GM12878 (cell line): ENCODE data around the gene H1-8. TPM values are rescaled to one million over a fixed set of nuclear protein-coding genes. Genes with fewer than 3 reads are reported as not detected.

Source experiments
- ATAC-seq: fragments of 200-7000 bp; cut with Tn5 transposase; 3 replicates; pipeline ENCODE4 v1.9.1; 2020; ENCODE audit warnings: mild to moderate bottlenecking, moderate library complexity
- BruUV-seq: library from RNA; stranded (reverse); fragments of 400-500 nt; replicated peaks from 2 replicates; lab custom pipeline; 2021; lab: Mats Ljungman, UMichigan
- CTCF ChIA-PET: fragments of 300-600 bp; sonication (Branson Sonifier 250); formaldehyde crosslinking; extraction: SDS; loops from one replicate; lab custom pipeline; 2021; ENCODE audit warnings: inconsistent platforms; lab: Yijun Ruan, JAX
- POLR2A ChIA-PET: fragments of 350-600 bp; formaldehyde crosslinking; extraction: SDS; loops from one replicate; lab custom pipeline; 2021; ENCODE audit warnings: inconsistent platforms; lab: Charles Lee
- RAD21 ChIA-PET: fragments of 300-600 bp; sonication (Branson Sonifier 250); formaldehyde crosslinking; loops from one replicate; lab custom pipeline; 2023; ENCODE audit warnings: antibody characterized with exemption; ENCODE audit not compliant: unreplicated experiment; lab: Charles Lee
- SMC1A ChIA-PET: fragments of 300-600 bp; sonication (Branson Sonifier 250); formaldehyde crosslinking; loops from one replicate; lab custom pipeline; 2023; ENCODE audit not compliant: unreplicated experiment, uncharacterized antibody; lab: Charles Lee
- DNase-seq: peaks from one replicate; pipeline ENCODE4 v3.0.0-alpha.2; 2011; ENCODE audit warnings: low read depth, low spot score
- FAIRE-seq: peaks from 3 replicates; lab custom pipeline; 2011; peaks lifted over from hg19 to GRCh38; lab: Jason Lieb, UNC
- H2AFZ ChIP-seq: 2 replicates; pipeline ENCODE4 v1.6.0; 2011; ENCODE audit warnings: low read depth, low read length, control low read depth; ENCODE audit not compliant: control insufficient read depth
- H3K27ac ChIP-seq: 2 replicates; pipeline ENCODE4 v1.5.1; 2011; ENCODE audit warnings: control low read depth; ENCODE audit not compliant: control insufficient read depth, insufficient read depth
- H3K27me3 ChIP-seq, 2 experiments: replicated peaks in 1 of 2; 2 replicates each; pipeline versions ENCODE4 v1.6.0 to v1.6.1; 2011; ENCODE audit warnings: low read length in 1 of 2; ENCODE audit not compliant: control insufficient read depth in 2 of 2, insufficient read depth in 2 of 2
- H3K36me3 ChIP-seq, 2 experiments: 2 replicates each; pipeline ENCODE4 v1.5.1; 2011; ENCODE audit warnings: low read length in 1 of 2; ENCODE audit not compliant: control insufficient read depth in 2 of 2, insufficient read depth in 2 of 2
- H3K4me1 ChIP-seq: 2 replicates; pipeline ENCODE4 v1.6.1; 2011; ENCODE audit warnings: mild to moderate bottlenecking, low read length, moderate library complexity, mixed read lengths; ENCODE audit not compliant: control insufficient read depth, insufficient read depth
- H3K4me2 ChIP-seq: 2 replicates; pipeline ENCODE4 v1.6.0; 2011; ENCODE audit warnings: control low read depth; ENCODE audit not compliant: control insufficient read depth, insufficient read depth
- H3K4me3 ChIP-seq: fragments of 200-600 bp; sonication (generic); 2 replicates; pipeline ENCODE4 v1.5.1; 2016
- H3K79me2 ChIP-seq: 2 replicates; pipeline ENCODE4 v1.6.0; 2011; ENCODE audit warnings: low read length; ENCODE audit not compliant: control insufficient read depth, insufficient read depth
- H3K9ac ChIP-seq: 2 replicates; pipeline ENCODE4 v1.8.0; 2011; ENCODE audit warnings: low read length, control low read depth, mixed read lengths; ENCODE audit not compliant: control insufficient read depth, insufficient read depth
- H3K9me3 ChIP-seq: replicated peaks from 3 replicates; pipeline ENCODE4 v1.5.1; 2011; ENCODE audit warnings: mild to moderate bottlenecking, low read length; ENCODE audit not compliant: control insufficient read depth, insufficient read depth
- H4K20me1 ChIP-seq: 2 replicates; pipeline ENCODE4 v1.6.0; 2011; ENCODE audit not compliant: control insufficient read depth, insufficient read depth
- ATF7 ChIP-seq: fragments of 450-650 bp; IDR thresholded peaks from 2 replicates; pipeline ENCODE4 v1.6.1; 2016; ENCODE audit warnings: low read depth, mild to moderate bottlenecking
- CHD1 ChIP-seq: IDR thresholded peaks from 2 replicates; pipeline ENCODE4 v1.6.1; 2012; ENCODE audit warnings: low read depth, low read length, improper control_type of control experiment
- HDAC2 ChIP-seq: fragments of 200-600 bp; sonication (generic); IDR thresholded peaks from 2 replicates; pipeline ENCODE4 v1.6.1; 2017
- KAT2A ChIP-seq: conservative IDR thresholded peaks from 2 replicates; pipeline ENCODE4 v1.6.1; 2011; ENCODE audit warnings: low read depth, low read length; ENCODE audit not compliant: control insufficient read depth
- MTA3 ChIP-seq: IDR thresholded peaks from 2 replicates; pipeline ENCODE4 v1.6.1; 2012; ENCODE audit warnings: low read length, inconsistent platforms, borderline replicate concordance
- NRF1 ChIP-seq: conservative IDR thresholded peaks from 2 replicates; pipeline ENCODE4 v1.6.1; 2011; ENCODE audit warnings: mild to moderate bottlenecking, low read depth, low read length, improper control_type of control experiment
- POLR2A ChIP-seq: IDR thresholded peaks from 2 replicates; pipeline ENCODE4 v1.6.1; 2011; ENCODE audit warnings: low read depth, mild to moderate bottlenecking, low read length
- POU2F2 ChIP-seq: IDR thresholded peaks from 3 replicates; pipeline ENCODE4 v1.6.1; 2011; ENCODE audit warnings: low read depth, mild to moderate bottlenecking, low read length, borderline replicate concordance
- SREBF1 ChIP-seq: IDR thresholded peaks from 2 replicates; pipeline ENCODE4 v1.6.1; 2012; ENCODE audit warnings: mild to moderate bottlenecking, low read length
- SUPT20H ChIP-seq: IDR thresholded peaks from 2 replicates; pipeline ENCODE4 v1.6.1; 2011; ENCODE audit warnings: low read depth, mild to moderate bottlenecking, low read length, moderate library complexity, borderline replicate concordance; ENCODE audit not compliant: control insufficient read depth
- TBL1XR1 ChIP-seq: IDR thresholded peaks from 2 replicates; pipeline ENCODE4 v1.6.1; 2012; ENCODE audit warnings: low read depth, low read length, improper control_type of control experiment
- ZSCAN29 ChIP-seq: fragments of 450-650 bp; IDR thresholded peaks from 2 replicates; pipeline ENCODE4 v1.6.1; 2017; ENCODE audit warnings: mild to moderate bottlenecking, moderate library complexity
- WGBS: methylation state at CpG from one replicate; pipeline ENCODE4 v1.1.6; 2016; ENCODE audit warnings: low lambda C conversion rate; ENCODE audit not compliant: insufficient replicate concordance, insufficient coverage; ENCODE audit errors: missing lambda C conversion rate; 5-methylcytosine and 5-hydroxymethylcytosine counted together
- in situ Hi-C: fragments of 300-500 bp; cut with MboI; formaldehyde crosslinking; loops from 9 replicates; pipeline ENCODE4 v1.14.3; 2018; ENCODE audit warnings: mixed read lengths
- intact Hi-C: fragments of 100-400 bp; cut with micrococcal nuclease; formaldehyde crosslinking; loops from one replicate; pipeline ENCODE4 v1.14.2; 2022; ENCODE audit not compliant: unreplicated experiment
- polyA plus RNA-seq, 11 experiments: library from polyadenylated mRNA; depleted of rRNA in 4 of 11; unstranded in 6 of 11; stranded (reverse) in 5 of 11; fragments of >200 nt; fragmentation: Nextera tagmentation in 4 of 11; fragmentation: Illumina TruSeq in 1 of 11; extraction: Ambion mirVana in 4 of 11; extraction: Trizol in 1 of 11; gene quantifications; 1 replicate in 1 of 11; 2 replicates in 10 of 11; pipeline versions ENCODE4 v1.2.1 to v1.2.3, GENCODE V29; 2011 to 2016; ENCODE audit warnings: inconsistent platforms in 2 of 11, missing spikeins in 2 of 11, low read depth in 1 of 11
- total RNA-seq, 4 experiments: library from RNA; depleted of rRNA in 3 of 4; stranded (reverse); fragments of >200 nt in 3 of 4; fragmentation: Illumina TruSeq in 1 of 4; extraction: Trizol in 1 of 4; gene quantifications; 2 replicates each; pipeline versions ENCODE4 v1.2.1 to v1.2.3, GENCODE V29; 2013 to 2021
- TF ChIP-seq, protein P1 (sequence below): fragments of 450-650 bp; IDR thresholded peaks from 2 replicates; pipeline ENCODE4 v1.6.1; 2018; ENCODE audit warnings: borderline replicate concordance, mild to moderate bottlenecking; ENCODE audit not compliant: partially characterized antibody
- TF ChIP-seq, protein P2 (sequence below): IDR thresholded peaks from 2 replicates; pipeline ENCODE4 v1.6.1; 2011; ENCODE audit warnings: borderline replicate concordance, low read depth, mild to moderate bottlenecking, moderate library complexity, mixed read lengths, low read length; ENCODE audit not compliant: insufficient read depth; ENCODE audit errors: extremely low read length

H1-8 gene
- total and polyA plus RNA-seq, 10 of the 15 experiments (the other 5 are each of a cell fraction or from before 2014, with no cell fraction given), result not detected

DNA sequence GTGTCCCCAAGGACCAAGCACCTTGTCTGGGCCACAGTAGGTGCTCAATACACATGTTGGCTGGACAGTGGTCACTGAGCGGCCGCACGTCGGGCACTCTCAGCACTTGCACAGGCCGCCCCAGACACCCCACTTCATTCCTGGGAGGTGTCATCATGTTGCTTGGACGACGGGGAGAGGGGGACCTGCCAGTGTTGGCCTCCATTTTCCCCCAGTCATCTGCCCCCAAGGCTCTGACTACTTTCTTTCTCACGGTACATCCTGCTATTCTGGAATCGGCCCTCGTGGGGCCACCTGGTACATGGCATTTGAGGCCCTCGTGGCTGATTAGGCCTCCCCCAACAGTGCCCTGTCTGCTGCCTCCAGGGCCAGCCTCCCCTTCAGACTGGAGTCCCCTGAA is 15.7 kb upstream of the H1-8 start:
- in situ Hi-C loops, result no loop called here
- no peaks in the 10 kb centered on the region for H3K27me3 ChIP-seq
- no peak for FAIRE-seq
- RAD21 ChIA-PET, result no interaction called here
- POLR2A ChIA-PET, result interaction anchor here (0.7 kb wide), 1 partner anchor 93 kb away, joined by 3 read pairs; no protein-coding TSS in a partner anchor
- H3K4me2 ChIP-seq, result no peak overlapping the region
- 83% methylated on average over 11 of the region's 11 CpGs for WGBS
- H3K9ac ChIP-seq, result no peak overlapping the region
- no TSS peak for BruUV-seq
- no peaks in the 10 kb centered on the region for H3K36me3 ChIP-seq
- DNase-seq, result no peak
- TF ChIP-seq, protein P1, sequence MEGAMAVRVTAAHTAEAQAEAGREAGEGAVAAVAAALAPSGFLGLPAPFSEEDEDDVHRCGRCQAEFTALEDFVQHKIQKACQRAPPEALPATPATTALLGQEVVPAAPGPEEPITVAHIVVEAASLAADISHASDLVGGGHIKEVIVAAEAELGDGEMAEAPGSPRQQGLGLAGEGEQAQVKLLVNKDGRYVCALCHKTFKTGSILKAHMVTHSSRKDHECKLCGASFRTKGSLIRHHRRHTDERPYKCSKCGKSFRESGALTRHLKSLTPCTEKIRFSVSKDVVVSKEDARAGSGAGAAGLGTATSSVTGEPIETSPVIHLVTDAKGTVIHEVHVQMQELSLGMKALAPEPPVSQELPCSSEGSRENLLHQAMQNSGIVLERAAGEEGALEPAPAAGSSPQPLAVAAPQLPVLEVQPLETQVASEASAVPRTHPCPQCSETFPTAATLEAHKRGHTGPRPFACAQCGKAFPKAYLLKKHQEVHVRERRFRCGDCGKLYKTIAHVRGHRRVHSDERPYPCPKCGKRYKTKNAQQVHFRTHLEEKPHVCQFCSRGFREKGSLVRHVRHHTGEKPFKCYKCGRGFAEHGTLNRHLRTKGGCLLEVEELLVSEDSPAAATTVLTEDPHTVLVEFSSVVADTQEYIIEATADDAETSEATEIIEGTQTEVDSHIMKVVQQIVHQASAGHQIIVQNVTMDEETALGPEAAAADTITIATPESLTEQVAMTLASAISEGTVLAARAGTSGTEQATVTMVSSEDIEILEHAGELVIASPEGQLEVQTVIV, result no peak
- TF ChIP-seq CHD1, result no peak
- no peak for TF ChIP-seq MTA3
- TF ChIP-seq TBL1XR1, result no peak
- no peak for TF ChIP-seq KAT2A
- TF ChIP-seq ZSCAN29, result no peak
- no peak for TF ChIP-seq POLR2A
- TF ChIP-seq SREBF1, result no peak
- no peak for TF ChIP-seq HDAC2
- no peak for TF ChIP-seq SUPT20H
- no peak for TF ChIP-seq POU2F2
- no peak for TF ChIP-seq NRF1
- TF ChIP-seq ATF7, result no peak
- TF ChIP-seq, protein P2, sequence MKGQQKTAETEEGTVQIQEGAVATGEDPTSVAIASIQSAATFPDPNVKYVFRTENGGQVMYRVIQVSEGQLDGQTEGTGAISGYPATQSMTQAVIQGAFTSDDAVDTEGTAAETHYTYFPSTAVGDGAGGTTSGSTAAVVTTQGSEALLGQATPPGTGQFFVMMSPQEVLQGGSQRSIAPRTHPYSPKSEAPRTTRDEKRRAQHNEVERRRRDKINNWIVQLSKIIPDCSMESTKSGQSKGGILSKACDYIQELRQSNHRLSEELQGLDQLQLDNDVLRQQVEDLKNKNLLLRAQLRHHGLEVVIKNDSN, result no peak
- TF ChIP-seq, all 136 proteins: peak for 0
- Histone ChIP-seq H3K9me3 (no peaks in the 10 kb centered on the region), H3K79me2 (no peaks in the 10 kb centered on the region), H3K4me1 (peaks cover 12% of the 10 kb centered on the region), H3K4me3 (no peak overlapping the region), H2AFZ (no peak overlapping the region), H3K27ac (no peak overlapping the region), H4K20me1 (no peaks in the 10 kb centered on the region)
- SMC1A ChIA-PET, result interaction anchor here (1.0 kb wide), 1 partner anchor 10 kb away, joined by 3 read pairs; no protein-coding TSS in a partner anchor
- no peak for ATAC-seq
- intact Hi-C loops, result no loop called here
- CTCF ChIA-PET, result no interaction called here
